Activated naive CD4-positive, alpha-beta T cell (primary cell): Measurements from ENCODE around the gene SLC16A3.

Experiments used
- DNase-seq, 4 experiments: peaks; one replicate each; lab custom pipeline; 2025; lab: John Stamatoyannopoulos, UW

Gene SLC16A3

DNA sequence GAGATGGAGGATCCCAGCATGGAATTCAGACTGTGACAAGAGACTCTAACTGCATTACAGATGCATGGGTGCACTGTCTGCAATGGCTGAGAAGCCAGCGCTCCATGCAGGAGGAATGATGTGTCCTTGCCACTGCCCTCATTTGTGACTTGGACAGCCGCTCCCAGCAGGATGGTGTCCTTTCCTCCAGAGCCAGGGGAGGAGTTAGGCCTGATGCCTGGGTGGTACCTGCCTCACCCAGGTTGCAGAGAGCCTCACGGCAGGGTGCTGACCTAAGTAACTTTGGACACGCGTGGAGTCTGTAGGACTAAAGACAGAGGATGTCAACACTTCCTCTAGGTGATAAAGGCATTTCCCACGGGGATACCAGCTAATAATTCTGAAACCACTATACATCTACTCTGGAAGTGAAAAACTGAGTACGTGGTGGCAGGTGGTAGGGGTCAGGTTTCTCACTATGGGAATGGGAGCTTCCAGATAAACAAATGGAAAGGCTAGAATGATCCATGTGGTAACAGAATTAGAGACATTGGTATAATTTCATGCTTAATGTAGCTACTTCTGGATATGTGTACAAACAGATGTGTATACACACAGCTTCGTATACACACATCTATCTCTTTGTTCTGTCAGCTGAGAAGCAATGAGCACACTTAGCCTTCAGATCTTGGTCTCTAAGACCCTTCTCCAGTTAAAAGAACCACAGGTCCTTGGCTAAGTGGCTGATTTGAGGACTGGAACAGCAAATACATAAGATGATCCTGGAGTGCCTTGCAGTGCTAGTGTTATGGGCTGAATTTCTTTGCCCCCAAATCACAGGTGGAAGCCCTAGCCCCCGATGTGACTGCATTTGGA lies 58.4 kb downstream of the SLC16A3 start:
- no peak for DNase-seq

- no peak for DNase-seq
Observed at GRCh38 chr17:82287868-82288801, 59.3 kb downstream of the SLC16A3 start.
